K562 (cell line): ENCODE results near the gene ASCC1. TPM values are rescaled to one million over a fixed set of nuclear protein-coding genes. Genes with fewer than 3 reads are reported as not detected.

Source experiments
- CREM ChIP-seq: IDR thresholded peaks from 2 replicates; pipeline ENCODE4 v1.6.1; 2014; ENCODE audit warnings: antibody characterized with exemption, low read depth
- FOS ChIP-seq: IDR thresholded peaks from 3 replicates; pipeline ENCODE4 v1.6.1; 2011; ENCODE audit not compliant: insufficient read length; ENCODE audit errors: extremely low read depth
- FOXJ3 ChIP-seq: sonication (generic); formaldehyde crosslinking; IDR thresholded peaks from 2 replicates; pipeline ENCODE4 v1.4.0; 2020; ENCODE audit warnings: mild to moderate bottlenecking, missing genetic modification reagents
- MBD2 ChIP-seq: sonication (generic); IDR thresholded peaks from 2 replicates; pipeline ENCODE4 v1.6.1; 2016; ENCODE audit warnings: low read depth, borderline replicate concordance
- MECOM ChIP-seq: fragments of 250-450 bp; sonication (Bioruptor Pico); IDR thresholded peaks from 2 replicates; pipeline ENCODE4 v1.8.0; 2022; ENCODE audit warnings: inconsistent platforms
- RAD51 ChIP-seq: fragments of 450-650 bp; IDR thresholded peaks from 2 replicates; pipeline ENCODE4 v1.7.1; 2016; ENCODE audit warnings: low read depth, mild to moderate bottlenecking, borderline replicate concordance
- SRF ChIP-seq, 2 experiments: fragments of 250-450, 450-650 bp in 1 of 2; sonication (Bioruptor Pico) in 1 of 2; sonication (generic) in 1 of 2; formaldehyde crosslinking; IDR thresholded peaks; 2 replicates each; pipeline versions ENCODE4 v1.5.0 to v1.5.1; 2020 to 2022; ENCODE audit warnings: mild to moderate bottlenecking in 1 of 2, missing genetic modification reagents in 1 of 2
- ZNF253 ChIP-seq: fragments of 250-450 bp; sonication (Bioruptor Pico); conservative IDR thresholded peaks from 2 replicates; pipeline ENCODE4 v1.6.1; 2021; ENCODE audit warnings: mild to moderate bottlenecking
- ZNF263 ChIP-seq: sonication (generic); formaldehyde crosslinking; IDR thresholded peaks from 2 replicates; pipeline ENCODE4 v1.8.0; 2022; ENCODE audit warnings: mild to moderate bottlenecking, missing genetic modification reagents, borderline replicate concordance
- ZNF436 ChIP-seq: fragments of 250-450, 450-650 bp; sonication (Bioruptor Pico); formaldehyde crosslinking; IDR thresholded peaks from 2 replicates; pipeline ENCODE4 v1.7.0; 2020; ENCODE audit warnings: mild to moderate bottlenecking
- ZNF695 ChIP-seq: fragments of 450-650 bp; formaldehyde crosslinking; IDR thresholded peaks from 2 replicates; pipeline ENCODE4 v1.4.0; 2020; ENCODE audit warnings: mild to moderate bottlenecking, moderate library complexity
- polyA plus RNA-seq, 8 experiments: library from polyadenylated mRNA; depleted of rRNA in 4 of 8; stranded (reverse) in 5 of 8; unstranded in 3 of 8; fragments of >200 nt; fragmentation: Nextera tagmentation in 2 of 8; fragmentation: Illumina TruSeq in 1 of 8; extraction: Ambion mirVana in 2 of 8; extraction: Trizol in 1 of 8; gene quantifications; 2 replicates each; pipeline versions ENCODE4 v1.2.1 to v1.2.3, GENCODE V29; 2011 to 2014; ENCODE audit warnings: inconsistent platforms in 1 of 8, missing spikeins in 1 of 8
- total RNA-seq, 7 experiments: library from RNA; depleted of rRNA in 6 of 7; stranded (reverse); fragments of >200 nt in 6 of 7; fragmentation: Illumina TruSeq in 2 of 7; extraction: Trizol in 2 of 7; gene quantifications; 2 replicates each; pipeline versions ENCODE4 v1.2.1 to v1.2.3, GENCODE V29; 2011 to 2021; ENCODE audit warnings: low replicate concordance in 1 of 7
- TF ChIP-seq, protein P1 (sequence below): fragments of 250-450 bp; sonication (Bioruptor Pico); IDR thresholded peaks from 2 replicates; pipeline ENCODE4 v1.5.0; 2020; ENCODE audit warnings: mild to moderate bottlenecking, borderline replicate concordance
- TF ChIP-seq, protein P2 (sequence below): fragments of 250-450 bp; sonication (Bioruptor Pico); IDR thresholded peaks from 2 replicates; pipeline ENCODE4 v1.8.0; 2021; ENCODE audit warnings: mild to moderate bottlenecking, moderate library complexity
- TF ChIP-seq, protein P3 (sequence below): fragments of 450-650 bp; IDR thresholded peaks from 2 replicates; pipeline ENCODE4 v1.6.1; 2016; ENCODE audit warnings: mild to moderate bottlenecking
- TF ChIP-seq, protein P4 (sequence below): fragments of 450-650 bp; IDR thresholded peaks from 2 replicates; pipeline ENCODE4 v1.6.1; 2016; ENCODE audit warnings: missing biosample characterization, missing genetic modification characterization
- TF ChIP-seq, protein P5 (sequence below): fragments of 450-650 bp; formaldehyde crosslinking; IDR thresholded peaks from 2 replicates; pipeline ENCODE4 v1.4.0; 2020; ENCODE audit warnings: mild to moderate bottlenecking, moderate library complexity
- TF ChIP-seq, protein P6 (sequence below): fragments of 250-450 bp; sonication (Bioruptor Pico); IDR thresholded peaks from 2 replicates; pipeline ENCODE4 v1.4.0; 2020; ENCODE audit warnings: borderline replicate concordance

Gene ASCC1
- total and polyA plus RNA-seq, 9 of the 15 experiments (the other 6 are each of a cell fraction or from before 2014, with no cell fraction given): 31.7 to 73.3 (median 52.8) TPM

DNA sequence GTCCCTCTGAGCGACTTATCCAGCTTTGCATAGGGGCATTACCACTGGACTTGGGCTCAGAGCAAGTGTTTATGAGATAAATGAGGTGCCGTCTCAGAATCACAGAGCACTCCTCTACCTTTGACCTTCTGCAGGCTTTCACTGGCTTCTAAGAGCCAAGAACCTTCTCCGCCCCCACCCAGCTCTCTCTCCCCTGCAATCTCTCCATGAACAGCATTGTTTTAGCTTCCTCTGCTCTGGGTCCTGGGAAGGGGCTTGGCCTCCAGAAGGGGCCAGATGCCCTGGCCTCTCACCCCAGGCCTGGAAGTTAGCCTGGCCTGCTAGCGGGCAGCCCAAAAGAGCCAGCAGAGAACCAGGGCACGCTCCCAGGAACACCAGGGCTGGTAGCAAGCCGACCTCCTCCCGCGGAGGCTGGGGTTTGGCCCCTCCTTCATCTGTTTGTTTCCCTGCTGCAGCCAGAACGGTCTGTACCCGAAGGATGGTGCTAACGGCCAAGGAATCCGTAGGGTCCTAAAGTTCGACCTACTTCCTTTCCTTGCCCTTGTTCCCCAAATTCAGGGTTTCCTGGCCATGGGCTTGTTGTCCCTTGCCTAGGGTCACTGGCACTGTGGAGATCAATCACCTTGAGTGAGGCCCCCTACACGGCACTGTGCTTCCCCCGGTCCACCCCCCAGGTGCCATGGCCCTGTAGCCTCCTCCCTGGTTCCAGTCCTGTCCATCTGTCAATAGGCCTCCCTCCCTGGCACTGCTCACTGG is 38.9 kb upstream of the ASCC1 start (continued):
- TF ChIP-seq MBD2: no peak
- no peak for TF ChIP-seq FOXJ3 (CRISPR knock-in tag)
- TF ChIP-seq, protein P1, sequence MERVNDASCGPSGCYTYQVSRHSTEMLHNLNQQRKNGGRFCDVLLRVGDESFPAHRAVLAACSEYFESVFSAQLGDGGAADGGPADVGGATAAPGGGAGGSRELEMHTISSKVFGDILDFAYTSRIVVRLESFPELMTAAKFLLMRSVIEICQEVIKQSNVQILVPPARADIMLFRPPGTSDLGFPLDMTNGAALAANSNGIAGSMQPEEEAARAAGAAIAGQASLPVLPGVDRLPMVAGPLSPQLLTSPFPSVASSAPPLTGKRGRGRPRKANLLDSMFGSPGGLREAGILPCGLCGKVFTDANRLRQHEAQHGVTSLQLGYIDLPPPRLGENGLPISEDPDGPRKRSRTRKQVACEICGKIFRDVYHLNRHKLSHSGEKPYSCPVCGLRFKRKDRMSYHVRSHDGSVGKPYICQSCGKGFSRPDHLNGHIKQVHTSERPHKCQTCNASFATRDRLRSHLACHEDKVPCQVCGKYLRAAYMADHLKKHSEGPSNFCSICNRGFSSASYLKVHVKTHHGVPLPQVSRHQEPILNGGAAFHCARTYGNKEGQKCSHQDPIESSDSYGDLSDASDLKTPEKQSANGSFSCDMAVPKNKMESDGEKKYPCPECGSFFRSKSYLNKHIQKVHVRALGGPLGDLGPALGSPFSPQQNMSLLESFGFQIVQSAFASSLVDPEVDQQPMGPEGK: no peak; the same call in 1 of the 2 replicates
- TF ChIP-seq, protein P2, sequence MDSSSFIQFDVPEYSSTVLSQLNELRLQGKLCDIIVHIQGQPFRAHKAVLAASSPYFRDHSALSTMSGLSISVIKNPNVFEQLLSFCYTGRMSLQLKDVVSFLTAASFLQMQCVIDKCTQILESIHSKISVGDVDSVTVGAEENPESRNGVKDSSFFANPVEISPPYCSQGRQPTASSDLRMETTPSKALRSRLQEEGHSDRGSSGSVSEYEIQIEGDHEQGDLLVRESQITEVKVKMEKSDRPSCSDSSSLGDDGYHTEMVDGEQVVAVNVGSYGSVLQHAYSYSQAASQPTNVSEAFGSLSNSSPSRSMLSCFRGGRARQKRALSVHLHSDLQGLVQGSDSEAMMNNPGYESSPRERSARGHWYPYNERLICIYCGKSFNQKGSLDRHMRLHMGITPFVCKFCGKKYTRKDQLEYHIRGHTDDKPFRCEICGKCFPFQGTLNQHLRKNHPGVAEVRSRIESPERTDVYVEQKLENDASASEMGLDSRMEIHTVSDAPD (CRISPR knock-in tag): no peak
- no peak for TF ChIP-seq ZNF695 (CRISPR knock-in tag)
- TF ChIP-seq ZNF436 (CRISPR knock-in tag): no peak
- peak; percentile 19; the same call in 1 of the 2 replicates for TF ChIP-seq CREM
- TF ChIP-seq, protein P3, sequence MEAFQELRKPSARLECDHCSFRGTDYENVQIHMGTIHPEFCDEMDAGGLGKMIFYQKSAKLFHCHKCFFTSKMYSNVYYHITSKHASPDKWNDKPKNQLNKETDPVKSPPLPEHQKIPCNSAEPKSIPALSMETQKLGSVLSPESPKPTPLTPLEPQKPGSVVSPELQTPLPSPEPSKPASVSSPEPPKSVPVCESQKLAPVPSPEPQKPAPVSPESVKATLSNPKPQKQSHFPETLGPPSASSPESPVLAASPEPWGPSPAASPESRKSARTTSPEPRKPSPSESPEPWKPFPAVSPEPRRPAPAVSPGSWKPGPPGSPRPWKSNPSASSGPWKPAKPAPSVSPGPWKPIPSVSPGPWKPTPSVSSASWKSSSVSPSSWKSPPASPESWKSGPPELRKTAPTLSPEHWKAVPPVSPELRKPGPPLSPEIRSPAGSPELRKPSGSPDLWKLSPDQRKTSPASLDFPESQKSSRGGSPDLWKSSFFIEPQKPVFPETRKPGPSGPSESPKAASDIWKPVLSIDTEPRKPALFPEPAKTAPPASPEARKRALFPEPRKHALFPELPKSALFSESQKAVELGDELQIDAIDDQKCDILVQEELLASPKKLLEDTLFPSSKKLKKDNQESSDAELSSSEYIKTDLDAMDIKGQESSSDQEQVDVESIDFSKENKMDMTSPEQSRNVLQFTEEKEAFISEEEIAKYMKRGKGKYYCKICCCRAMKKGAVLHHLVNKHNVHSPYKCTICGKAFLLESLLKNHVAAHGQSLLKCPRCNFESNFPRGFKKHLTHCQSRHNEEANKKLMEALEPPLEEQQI: no peak; the same call in 1 of the 2 replicates
- TF ChIP-seq ZNF263 (CRISPR knock-in tag): peak; percentile 43; the same call in 1 of the 2 replicates
- no peak; the same call in 1 of the 2 replicates for TF ChIP-seq RAD51
- TF ChIP-seq ZNF253 (CRISPR knock-in tag): no peak
- TF ChIP-seq, protein P4, sequence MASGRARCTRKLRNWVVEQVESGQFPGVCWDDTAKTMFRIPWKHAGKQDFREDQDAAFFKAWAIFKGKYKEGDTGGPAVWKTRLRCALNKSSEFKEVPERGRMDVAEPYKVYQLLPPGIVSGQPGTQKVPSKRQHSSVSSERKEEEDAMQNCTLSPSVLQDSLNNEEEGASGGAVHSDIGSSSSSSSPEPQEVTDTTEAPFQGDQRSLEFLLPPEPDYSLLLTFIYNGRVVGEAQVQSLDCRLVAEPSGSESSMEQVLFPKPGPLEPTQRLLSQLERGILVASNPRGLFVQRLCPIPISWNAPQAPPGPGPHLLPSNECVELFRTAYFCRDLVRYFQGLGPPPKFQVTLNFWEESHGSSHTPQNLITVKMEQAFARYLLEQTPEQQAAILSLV (tag): no peak
- peak; percentile 39 for TF ChIP-seq MECOM (CRISPR knock-in tag)
- 0 out of 4 replicates have a peak, but pooled peaks of 1 of the 2 experiments have one; percentile 44 for TF ChIP-seq SRF (CRISPR knock-in tag; IDR thresholded peaks at IDR 0.05)
- TF ChIP-seq FOS: no peak
- TF ChIP-seq, protein P5, sequence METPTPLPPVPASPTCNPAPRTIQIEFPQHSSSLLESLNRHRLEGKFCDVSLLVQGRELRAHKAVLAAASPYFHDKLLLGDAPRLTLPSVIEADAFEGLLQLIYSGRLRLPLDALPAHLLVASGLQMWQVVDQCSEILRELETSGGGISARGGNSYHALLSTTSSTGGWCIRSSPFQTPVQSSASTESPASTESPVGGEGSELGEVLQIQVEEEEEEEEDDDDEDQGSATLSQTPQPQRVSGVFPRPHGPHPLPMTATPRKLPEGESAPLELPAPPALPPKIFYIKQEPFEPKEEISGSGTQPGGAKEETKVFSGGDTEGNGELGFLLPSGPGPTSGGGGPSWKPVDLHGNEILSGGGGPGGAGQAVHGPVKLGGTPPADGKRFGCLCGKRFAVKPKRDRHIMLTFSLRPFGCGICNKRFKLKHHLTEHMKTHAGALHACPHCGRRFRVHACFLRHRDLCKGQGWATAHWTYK (CRISPR knock-in tag): peak; percentile 88
- TF ChIP-seq, protein P6, sequence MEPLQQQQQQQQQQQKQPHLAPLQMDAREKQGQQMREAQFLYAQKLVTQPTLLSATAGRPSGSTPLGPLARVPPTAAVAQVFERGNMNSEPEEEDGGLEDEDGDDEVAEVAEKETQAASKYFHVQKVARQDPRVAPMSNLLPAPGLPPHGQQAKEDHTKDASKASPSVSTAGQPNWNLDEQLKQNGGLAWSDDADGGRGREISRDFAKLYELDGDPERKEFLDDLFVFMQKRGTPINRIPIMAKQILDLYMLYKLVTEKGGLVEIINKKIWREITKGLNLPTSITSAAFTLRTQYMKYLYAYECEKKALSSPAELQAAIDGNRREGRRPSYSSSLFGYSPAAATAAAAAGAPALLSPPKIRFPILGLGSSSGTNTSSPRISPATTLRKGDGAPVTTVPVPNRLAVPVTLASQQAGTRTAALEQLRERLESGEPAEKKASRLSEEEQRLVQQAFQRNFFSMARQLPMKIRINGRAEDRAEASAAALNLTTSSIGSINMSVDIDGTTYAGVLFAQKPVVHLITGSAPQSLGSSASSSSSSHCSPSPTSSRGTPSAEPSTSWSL (CRISPR knock-in tag): no peak
